ENCODE data around the gene ERFL.

The ERFL gene

GRCh38 chr19:41860419-41861115 is 67.7 kb downstream of the ERFL start:
- Mint-ChIP-seq H3K4me3 (peak overlapping the region; percentile 82), H3K27ac (peak overlapping the region; percentile 95), H3K4me1 (peaks cover 49% of the 10 kb centered on the region), H3K9me3 (no peaks in the 10 kb centered on the region), H3K36me3 (peaks cover 62% of the 10 kb centered on the region)
- ATAC-seq (no peak), DNase-seq (ENCODE audit: low spot score in 2 of 2) (no peak)

DNA sequence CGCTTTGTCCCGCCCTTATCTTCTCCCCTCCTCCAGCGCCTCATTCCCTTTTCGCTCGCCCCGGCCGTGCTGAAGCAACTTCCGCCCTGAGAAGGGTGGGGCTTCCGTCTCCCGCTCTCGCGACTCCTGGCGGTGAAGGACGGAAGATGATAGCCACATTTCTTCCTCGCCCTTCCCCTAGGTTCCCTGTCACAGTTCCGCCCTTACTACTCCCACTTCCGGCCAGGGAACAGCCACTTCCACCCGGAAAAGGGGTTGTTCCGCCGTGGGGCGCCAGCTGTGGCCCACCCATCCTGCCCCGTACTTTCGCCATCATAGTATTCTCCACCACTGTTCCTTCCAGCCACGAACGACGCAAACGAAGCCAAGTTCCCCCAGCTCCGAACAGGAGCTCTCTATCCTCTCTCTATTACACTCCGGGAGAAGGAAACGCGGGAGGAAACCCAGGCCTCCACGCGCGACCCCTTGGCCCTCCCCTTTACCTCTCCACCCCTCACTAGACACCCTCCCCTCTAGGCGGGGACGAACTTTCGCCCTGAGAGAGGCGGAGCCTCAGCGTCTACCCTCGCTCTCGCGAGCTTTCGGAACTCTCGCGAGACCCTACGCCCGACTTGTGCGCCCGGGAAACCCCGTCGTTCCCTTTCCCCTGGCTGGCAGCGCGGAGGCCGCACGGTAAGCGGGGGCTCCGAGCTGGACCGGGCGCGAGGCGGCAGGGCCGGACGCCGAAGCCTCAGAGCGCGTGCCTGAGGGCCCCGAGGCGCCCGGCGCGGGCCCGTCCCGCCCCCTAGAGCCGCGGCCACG is 68.4 kb downstream of the ERFL start, which contains the start of gene RPS19:
RPS19 (plus strand) TSS at position 638 of the 801 bp plus-strand sequence. CDS start 520 bp downstream, outside the sequence.
- peak within 1 kb of the TSS; percentile 82 for H3K4me3 Mint-ChIP-seq
- peak within 1 kb of the TSS; percentile 95 for H3K27ac Mint-ChIP-seq
- ATAC-seq (peak; percentile 89), DNase-seq (ENCODE audit: low spot score in 2 of 2) (peak; percentile 97 to 99)
- peaks cover 49% of the 10 kb centered on the region for H3K4me1 Mint-ChIP-seq
- H3K36me3 Mint-ChIP-seq, result peaks cover 55% of the 10 kb centered on the region
- H3K9me3 Mint-ChIP-seq, result no peaks in the 10 kb centered on the region

DNA sequence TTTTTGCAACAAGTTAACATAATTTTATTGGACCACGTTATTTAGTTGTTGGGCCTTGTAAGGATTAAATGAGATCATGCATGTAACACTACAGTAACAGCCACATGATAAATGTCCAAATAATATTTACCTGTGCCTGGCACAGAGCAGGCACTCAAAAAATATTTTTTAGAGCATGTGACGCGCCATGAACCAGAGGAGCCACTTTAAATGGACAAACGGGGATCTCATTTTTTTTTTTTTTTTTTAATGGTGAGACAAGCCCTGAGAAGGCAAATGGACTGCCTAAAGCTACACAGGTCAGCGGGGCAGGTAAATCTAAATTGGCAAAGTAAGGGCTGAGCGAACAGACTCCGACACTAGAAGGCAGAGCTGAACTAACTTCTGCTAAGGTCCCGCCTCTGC is 69.0 kb downstream of the ERFL start:
- H3K4me3 Mint-ChIP-seq, result peak overlapping the region; percentile 82

More for the DNA sequence above, 69.0 kb downstream of the ERFL start:
- Mint-ChIP-seq H3K4me1 (peaks cover 43% of the 10 kb centered on the region), H3K36me3 (peaks cover 49% of the 10 kb centered on the region), H3K9me3 (no peaks in the 10 kb centered on the region), H3K27ac (peak overlapping the region; percentile 95)
- ATAC-seq, result no peak
- no peak for DNase-seq (ENCODE audit: low spot score in 2 of 2)
